ENCODE data around the gene C1orf50. TPM values are rescaled to one million over a fixed set of nuclear protein-coding genes. Genes with fewer than 3 reads are reported as not detected.

Gene C1orf50
- total and polyA plus RNA-seq, 8 donors, result 1.6 to 3.5 (median 2.6) TPM

GRCh38 chr1:42746436-42747105 lies 20.5 kb upstream of the C1orf50 start:
- peak in 1 of 4 donors; percentile 19 for ATAC-seq
- TF ChIP-seq, protein P1, sequence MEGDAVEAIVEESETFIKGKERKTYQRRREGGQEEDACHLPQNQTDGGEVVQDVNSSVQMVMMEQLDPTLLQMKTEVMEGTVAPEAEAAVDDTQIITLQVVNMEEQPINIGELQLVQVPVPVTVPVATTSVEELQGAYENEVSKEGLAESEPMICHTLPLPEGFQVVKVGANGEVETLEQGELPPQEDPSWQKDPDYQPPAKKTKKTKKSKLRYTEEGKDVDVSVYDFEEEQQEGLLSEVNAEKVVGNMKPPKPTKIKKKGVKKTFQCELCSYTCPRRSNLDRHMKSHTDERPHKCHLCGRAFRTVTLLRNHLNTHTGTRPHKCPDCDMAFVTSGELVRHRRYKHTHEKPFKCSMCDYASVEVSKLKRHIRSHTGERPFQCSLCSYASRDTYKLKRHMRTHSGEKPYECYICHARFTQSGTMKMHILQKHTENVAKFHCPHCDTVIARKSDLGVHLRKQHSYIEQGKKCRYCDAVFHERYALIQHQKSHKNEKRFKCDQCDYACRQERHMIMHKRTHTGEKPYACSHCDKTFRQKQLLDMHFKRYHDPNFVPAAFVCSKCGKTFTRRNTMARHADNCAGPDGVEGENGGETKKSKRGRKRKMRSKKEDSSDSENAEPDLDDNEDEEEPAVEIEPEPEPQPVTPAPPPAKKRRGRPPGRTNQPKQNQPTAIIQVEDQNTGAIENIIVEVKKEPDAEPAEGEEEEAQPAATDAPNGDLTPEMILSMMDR (IDR thresholded peaks at IDR 0.05), result no peak
- no peaks in the 10 kb centered on the region for H3K27me3 ChIP-seq
- H3K9me3 ChIP-seq, result no peaks in the 10 kb centered on the region
- FAIRE-seq, result no peak
- H3K4me1 ChIP-seq, result no peaks in the 10 kb centered on the region
- H3K27ac ChIP-seq, result no peak overlapping the region
- no peak overlapping the region for H3K4me3 ChIP-seq
- peaks cover 0 to 14% (median 5%) of the 10 kb centered on the region in 3 donors for H3K36me3 ChIP-seq
- intact Hi-C loops (cut with DNase I), result loop anchor here in 1 of 3 donors (10.0 kb wide), 2 partner anchors 162 to 392 kb away; no protein-coding TSS in a partner anchor
- 90 to 95% methylated on average over 12 of the region's 12 CpGs for WGBS, 2 donors
- peak in 1 of 6 donors; percentile 38 for DNase-seq

- H3K4me3 ChIP-seq, result no peak overlapping the region
- DNase-seq (peak in 2 of 6 donors; percentile 40 to 45), ATAC-seq (peak; percentile 38 to 84 (median 80)), FAIRE-seq (no peak)
- no peaks in the 10 kb centered on the region for H3K27me3 ChIP-seq
- WGBS, 2 donors, result 47 to 53% methylated on average over 14 of the region's 14 CpGs
- peaks cover 0 to 14% (median 5%) of the 10 kb centered on the region in 3 donors for H3K36me3 ChIP-seq
- no peaks in the 10 kb centered on the region for H3K9me3 ChIP-seq
- H3K4me1 ChIP-seq, result no peaks in the 10 kb centered on the region
- TF ChIP-seq, protein P1 (IDR thresholded peaks at IDR 0.05), result peak in 2 of 4 donors; percentile 33 to 35
- intact Hi-C loops (cut with DNase I), result loop anchor here in 1 of 3 donors (10.0 kb wide), 2 partner anchors 162 to 392 kb away; no protein-coding TSS in a partner anchor
- H3K27ac ChIP-seq, result no peak overlapping the region
Measured at GRCh38 chr1:42747125-42747524, 19.9 kb upstream of the C1orf50 start.

GRCh38 chr1:42748021-42748420 lies 19.0 kb upstream of the C1orf50 start:
- TF ChIP-seq, protein P1 (IDR thresholded peaks at IDR 0.05), result no peak
- FAIRE-seq (no peak), DNase-seq (no peak), ATAC-seq (no peak)
- no peaks in the 10 kb centered on the region for H3K27me3 ChIP-seq
- H3K27ac ChIP-seq, result no peak overlapping the region
- H3K36me3 ChIP-seq, result peaks cover 0 to 14% (median 9%) of the 10 kb centered on the region in 3 donors
- 85 to 87% methylated on average over 10 of the region's 10 CpGs for WGBS, 2 donors
- H3K4me1 ChIP-seq, result no peaks in the 10 kb centered on the region
- H3K9me3 ChIP-seq, result no peaks in the 10 kb centered on the region
- intact Hi-C loops (cut with DNase I), result loop anchor here in 1 of 3 donors (10.0 kb wide), 2 partner anchors 163 to 393 kb away; no protein-coding TSS in a partner anchor
- no peak overlapping the region for H3K4me3 ChIP-seq

GRCh38 chr1:42748461-42749410 lies 18.3 kb upstream of the C1orf50 start:
- TF ChIP-seq, protein P1 (IDR thresholded peaks at IDR 0.05), result no peak
- H3K36me3 ChIP-seq, result peaks cover 0 to 15% (median 10%) of the 10 kb centered on the region in 3 donors
- H3K4me1 ChIP-seq, result no peaks in the 10 kb centered on the region
- 83 to 91% methylated on average over 14 of the region's 14 CpGs for WGBS, 2 donors
- no peak overlapping the region for H3K4me3 ChIP-seq
- DNase-seq (no peak), FAIRE-seq (no peak), ATAC-seq (peak in 1 of 4 donors; percentile 27)
- no peak overlapping the region for H3K27ac ChIP-seq
- no peaks in the 10 kb centered on the region for H3K27me3 ChIP-seq
- H3K9me3 ChIP-seq, result no peaks in the 10 kb centered on the region
- intact Hi-C loops (cut with DNase I), result loop anchor here in 1 of 3 donors (10.0 kb wide), 2 partner anchors 164 to 394 kb away; no protein-coding TSS in a partner anchor

Measured in pancreas (tissue), 10 donors.